ENCODE measurements around the gene WBP4.
"Not testable (repeated sequence)": the region's sequence is repeated elsewhere in the genome, so short reads cannot be mapped to it uniquely, and the experiment has no call there.

Gene WBP4, protein sequence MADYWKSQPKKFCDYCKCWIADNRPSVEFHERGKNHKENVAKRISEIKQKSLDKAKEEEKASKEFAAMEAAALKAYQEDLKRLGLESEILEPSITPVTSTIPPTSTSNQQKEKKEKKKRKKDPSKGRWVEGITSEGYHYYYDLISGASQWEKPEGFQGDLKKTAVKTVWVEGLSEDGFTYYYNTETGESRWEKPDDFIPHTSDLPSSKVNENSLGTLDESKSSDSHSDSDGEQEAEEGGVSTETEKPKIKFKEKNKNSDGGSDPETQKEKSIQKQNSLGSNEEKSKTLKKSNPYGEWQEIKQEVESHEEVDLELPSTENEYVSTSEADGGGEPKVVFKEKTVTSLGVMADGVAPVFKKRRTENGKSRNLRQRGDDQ

DNA sequence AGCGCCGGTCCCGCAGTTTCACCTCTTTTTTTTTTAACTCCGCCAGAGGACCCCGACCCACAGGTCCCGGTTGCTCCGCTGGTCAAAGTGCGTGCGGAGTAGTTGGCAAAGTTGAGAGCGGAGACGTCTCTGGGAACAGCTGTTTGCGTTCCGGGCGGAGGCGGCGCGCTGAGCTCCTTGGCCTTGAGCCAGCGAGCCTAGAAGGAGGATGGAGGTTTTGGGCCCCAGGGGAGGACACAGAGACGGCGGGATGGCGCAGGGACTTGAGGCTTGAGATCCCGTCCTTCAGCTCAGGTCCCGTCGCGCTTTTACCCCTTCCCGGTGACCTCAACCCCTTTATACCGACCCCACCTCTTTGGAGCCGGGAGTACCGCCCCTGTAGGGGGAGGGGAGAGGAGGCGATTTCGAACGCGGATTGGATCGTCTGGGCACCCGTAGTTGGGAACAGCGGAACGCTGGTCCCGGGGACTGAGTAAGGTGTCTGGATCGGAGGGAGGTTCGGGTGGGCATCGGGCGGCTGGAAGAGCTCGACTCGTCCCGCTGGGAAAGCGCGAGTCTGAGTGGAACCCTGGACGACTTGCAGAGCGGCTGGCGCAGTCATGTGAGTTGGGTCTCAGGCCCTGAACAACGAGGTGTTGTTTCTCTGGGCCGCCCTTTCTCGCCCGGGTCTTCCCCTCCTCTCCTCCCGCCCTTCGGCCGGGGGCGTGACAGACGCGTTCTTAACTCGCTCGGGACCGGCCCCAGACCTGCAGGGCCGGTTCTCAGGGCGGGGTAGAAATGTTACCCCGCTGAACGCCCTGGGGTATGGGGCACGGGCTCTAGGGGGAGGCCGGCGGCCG lies at the start of gene WBP4:
Gene WBP4, plus strand, starts transcription at position 435 of the 839 bp plus-strand sequence. Its CDS starts 165 bp downstream, at position 600.
- DNase-seq: peak; percentile 93 to 96

DNA sequence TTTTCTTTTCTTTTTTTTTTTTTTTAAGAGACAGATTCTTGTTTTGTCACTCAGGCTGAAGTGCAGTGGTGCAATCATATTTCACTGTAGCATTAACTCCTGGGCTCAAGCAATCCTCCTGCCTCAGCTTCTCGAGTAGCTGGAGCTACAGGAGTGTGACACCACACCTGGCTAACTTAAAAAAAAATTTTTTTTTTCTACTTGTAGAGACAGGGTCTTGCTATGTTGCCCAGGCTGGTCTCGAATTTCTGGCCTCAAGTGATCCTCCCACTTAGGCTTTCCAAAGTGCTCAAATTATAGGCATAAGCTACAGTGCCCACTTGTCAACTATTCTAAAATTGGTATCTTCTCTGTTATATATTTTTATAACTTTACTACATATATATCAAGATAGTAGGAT lies 48.8 kb upstream of the WBP4 start:
- DNase-seq: no peak

DNA sequence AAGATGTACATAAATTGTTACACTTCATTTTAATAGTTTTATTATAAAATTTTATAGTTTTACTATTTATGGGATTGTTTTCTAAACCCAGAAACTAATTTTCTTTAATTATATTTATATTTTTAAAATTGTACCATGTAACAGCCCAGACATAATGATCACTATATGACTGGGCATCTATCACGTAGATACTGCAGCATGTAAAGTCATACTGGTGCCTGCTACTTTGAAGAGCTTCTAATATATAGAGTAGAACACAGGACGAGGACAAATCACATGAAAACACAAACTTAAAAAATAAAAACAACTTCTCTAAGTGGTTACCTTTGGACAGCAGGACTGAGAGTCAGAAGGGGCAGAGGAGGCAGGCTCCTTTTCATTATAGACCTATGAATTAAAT lies 47.5 kb upstream of the WBP4 start:
- DNase-seq: no peak

DNA sequence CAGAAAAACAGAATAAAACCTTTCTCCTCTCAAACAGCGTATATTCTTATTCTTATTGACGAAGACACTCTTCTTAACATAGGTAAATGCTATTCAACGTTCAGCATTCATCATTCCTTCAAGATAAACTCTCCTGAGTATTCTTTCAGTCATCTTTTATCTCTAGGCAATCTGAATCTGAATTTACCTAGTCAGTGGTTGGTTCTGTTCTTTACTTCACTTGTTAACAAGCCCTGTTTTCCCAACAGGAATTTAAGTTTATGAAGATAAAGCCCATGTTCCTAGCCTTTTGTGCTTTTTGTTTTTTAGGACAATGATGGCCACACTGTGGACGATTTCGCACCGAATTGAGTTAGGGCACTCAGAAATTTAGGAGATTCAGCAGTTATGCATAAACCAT lies 45.4 kb upstream of the WBP4 start:
- no peak for DNase-seq

DNA sequence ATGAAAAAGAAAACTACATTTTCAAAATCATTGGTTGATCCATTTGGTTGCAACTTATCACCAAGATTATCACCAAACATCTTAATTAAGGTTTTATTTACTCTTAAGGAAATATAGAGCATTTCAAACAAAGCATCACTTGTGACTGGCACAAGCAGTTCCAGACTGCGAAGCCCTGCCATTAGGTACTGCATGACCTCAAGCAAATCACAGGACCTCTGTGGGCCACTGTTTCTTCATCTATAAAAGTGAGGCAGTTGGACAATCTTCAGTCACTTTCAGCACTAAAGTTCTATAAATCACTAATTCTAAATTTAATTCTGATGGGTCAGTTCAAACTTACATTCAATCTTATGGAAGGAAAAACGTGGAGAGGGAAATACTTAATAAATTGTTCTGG lies 44.1 kb upstream of the WBP4 start:
- no peak for DNase-seq

DNA sequence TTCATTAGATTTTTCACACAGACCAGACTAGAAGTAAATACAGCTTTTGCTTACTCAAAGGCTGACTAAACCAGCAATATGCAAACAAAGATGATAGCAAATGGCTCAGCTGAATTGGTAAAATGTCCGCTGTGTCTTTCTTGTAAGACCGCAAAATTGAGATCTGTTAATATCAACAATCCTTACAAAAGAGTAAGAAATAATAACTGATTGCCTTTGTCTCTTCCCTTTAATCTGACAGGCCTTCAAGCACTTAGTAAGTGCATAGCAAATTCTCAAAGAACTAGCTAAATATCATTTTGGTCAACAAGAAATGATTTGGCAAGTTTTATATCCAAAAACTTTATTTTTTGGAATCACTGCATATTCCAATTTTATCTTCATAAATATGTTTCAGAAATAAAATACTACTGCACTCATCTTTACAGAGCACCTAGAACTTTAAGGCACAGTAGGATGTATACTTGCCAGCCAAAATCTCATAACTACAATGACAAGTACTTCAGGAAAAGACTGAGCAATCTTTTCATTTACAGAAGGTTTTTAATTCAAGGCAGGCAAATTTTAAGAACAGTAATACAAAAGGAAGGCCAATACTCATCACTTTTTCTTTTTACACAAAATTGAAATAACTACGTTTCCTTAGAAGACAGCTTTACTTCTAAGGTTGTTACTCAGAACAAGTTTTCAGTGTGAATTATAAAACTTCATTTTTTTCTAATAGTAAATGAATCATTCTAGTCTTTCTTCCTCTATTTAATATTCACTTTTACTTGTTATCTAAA lies 43.3 kb upstream of the WBP4 start:
- no peak for DNase-seq

DNA sequence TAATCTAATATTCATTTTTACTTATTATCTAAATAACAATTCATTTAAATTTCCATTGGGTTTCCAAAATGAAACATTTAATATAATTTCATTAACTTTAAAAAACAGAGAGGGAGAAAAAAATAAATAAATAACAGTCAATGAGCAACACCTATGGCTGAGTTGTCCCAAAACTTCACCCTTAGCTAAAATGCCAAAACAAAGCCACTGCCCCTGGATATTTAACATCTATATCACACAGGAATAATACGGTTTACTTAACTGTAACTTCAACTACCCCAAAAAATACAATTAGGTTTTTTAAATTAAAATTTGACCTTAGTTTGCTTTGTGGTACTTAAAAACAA lies 42.7 kb upstream of the WBP4 start:
- DNase-seq: no peak

DNA sequence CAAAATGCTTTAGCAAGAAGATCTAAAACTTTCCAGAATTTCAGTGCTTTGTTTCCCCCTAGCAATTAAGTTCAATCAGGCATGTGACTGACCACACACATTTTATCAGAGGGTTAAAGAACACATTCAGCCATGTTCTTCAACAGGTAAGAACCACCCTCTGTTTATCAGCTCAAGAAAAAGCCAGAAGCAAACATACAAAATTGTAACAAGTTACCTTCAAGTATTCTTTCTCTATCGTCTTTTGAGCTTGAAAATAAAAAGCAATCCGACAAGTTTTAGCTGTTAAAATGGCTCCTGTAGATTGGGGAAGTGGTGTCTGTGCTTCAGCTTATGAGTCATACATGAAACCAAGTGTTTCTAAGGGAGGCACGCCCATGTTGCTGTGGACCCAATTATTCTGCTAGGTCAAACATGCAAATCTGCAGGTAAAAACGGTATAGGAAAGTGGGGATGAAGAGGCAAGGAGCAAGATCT lies 42.3 kb upstream of the WBP4 start, which contains the start of gene ELF1:
Gene ELF1, minus strand, starts transcription at position 306 of the 477 bp plus-strand sequence. CDS start 37,262 bp downstream, outside the sequence.
- peak in 1 of 2 experiments; percentile 2 for DNase-seq

DNA sequence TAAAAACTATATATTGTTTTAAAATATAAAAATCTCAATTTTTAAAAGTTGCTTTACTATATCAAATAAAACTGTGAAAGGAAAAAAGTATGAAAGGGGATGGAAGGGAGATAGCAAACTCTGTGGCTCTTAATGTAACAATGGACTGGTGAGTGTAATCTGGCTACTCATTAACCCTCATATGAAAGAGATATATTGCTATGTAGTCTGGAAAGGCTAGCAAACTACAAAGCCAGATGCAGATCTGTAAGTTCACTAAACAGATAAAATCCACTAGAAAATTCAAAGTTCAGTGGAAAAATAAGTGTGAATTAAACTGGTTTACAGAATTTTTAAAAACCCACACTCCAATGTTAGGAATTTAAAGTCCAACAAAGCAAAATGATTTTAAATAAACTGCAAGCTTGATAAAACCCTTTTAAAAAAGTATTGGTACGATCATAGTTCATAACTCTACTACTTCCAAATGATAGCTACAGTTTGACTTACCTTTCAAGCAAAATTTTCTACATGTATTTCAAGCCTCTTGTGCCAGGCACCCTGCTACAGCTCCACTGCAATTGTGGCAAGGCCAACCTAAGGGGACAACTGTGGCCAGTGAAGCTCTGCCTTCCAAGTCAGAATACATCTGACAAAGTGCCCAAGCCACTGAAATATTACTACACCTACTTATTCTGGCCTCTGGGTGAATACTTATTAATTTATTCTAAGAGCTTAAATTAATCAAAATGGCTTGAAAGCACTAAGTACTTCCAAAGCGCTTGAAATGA lies 41.5 kb upstream of the WBP4 start:
- DNase-seq: no peak

DNA sequence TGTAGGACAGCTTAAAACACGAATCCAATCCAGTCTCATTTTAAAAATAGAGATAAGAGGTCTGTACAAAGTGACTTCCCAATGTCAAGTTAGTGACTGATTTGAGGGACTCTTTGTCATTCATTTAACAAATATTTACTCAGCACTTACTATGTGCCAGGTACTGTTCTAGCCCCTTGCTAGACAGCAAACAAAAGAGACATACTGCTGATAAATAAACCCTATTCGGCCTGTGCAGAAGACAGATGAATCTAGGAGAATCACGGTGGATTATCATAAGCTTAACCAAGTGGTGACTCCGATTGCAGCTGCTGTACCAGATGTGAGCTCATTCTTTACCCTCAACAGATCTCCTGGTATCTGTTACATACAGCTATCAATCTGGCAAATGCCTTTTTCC lies 35.8 kb upstream of the WBP4 start:
- no peak for DNase-seq

DNA sequence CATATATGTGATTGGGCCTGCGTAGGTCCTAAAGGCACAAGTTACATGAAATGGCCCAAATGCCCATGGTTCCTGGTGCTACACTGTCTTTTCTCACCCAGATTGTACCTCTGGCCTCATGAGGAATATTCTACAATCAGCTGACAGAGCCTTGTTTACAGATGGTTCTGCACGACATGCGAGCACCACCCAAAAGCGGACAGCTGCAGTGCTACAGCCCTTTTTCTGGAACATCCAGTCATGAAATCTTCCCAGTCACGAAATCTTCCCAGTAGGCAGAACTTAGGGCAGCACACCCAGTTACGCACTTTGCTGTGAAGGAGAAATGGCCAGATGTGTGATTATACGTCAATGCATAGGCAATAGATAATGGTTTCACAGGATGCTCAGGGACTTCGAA lies 34.5 kb upstream of the WBP4 start:
- no peak for DNase-seq

DNA sequence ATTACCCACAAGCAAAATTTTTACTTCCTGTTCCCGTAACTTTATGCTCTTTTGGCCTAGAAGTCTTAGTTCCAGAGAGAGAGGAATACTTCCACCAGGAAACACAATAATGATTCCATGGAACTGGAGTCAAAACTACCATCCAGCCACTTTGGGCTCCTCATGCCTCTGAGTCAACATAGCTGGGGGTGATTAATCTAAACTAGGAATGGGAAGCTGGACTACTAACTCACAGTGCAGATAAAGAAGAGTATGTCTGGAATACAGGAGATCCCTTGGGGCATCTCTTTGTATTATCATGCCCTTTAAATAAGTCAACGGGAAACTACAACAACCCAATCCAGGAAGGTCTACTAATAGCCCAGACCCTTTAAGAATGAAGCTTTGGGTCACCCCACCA lies 33.3 kb upstream of the WBP4 start:
- no peak for DNase-seq

DNA sequence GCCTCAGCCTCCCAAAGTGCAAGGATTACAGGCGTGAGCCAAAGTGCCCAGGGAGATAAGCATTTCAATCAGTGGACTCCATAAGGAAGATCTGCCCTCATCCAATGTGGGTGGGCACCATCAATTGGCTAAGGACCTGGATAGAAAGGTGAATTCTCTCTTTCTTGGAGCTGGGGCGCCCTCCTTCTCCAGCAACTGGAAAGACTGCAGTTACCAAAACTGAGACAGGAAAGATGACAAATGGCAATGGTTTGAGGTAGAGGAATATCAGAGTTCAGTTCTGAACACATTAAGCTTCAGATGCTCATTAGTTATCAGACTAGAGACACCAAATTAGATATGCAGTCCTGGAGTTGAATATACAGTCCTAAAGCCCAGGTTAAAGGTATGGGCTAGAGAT lies 31.7 kb upstream of the WBP4 start:
- no peak for DNase-seq

DNA sequence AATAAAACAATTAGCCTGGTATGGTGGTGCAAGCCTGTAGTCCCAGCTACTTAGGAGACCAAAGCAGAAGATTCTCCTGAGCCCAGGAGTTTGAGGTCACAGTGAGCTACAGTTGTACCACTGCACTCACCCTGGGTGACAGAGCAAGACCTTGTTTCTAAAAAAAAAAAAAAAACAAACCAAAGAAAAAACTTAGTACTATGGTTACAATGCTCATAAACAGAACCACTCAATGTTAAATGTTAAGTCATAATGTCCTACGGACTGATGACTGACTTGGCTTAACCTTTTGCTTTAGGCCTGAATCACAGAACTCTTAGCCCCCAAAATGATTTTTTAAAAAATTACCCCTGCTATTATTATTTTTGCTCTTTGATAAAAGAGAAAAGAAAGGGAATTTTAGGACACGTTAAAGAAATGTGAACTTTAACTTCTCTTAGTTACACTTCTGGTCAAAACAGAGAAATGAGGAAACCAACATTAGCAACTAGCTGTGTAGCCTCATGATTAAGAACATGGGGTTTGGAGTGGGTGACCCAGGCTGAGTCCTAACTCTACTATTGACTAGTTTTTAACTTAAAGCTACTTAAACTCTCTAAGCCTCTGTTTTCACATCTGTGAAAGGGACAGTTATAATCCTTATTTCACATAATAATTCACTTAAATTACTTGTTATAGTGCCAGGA lies 28.5 kb upstream of the WBP4 start:
- DNase-seq: no peak

DNA sequence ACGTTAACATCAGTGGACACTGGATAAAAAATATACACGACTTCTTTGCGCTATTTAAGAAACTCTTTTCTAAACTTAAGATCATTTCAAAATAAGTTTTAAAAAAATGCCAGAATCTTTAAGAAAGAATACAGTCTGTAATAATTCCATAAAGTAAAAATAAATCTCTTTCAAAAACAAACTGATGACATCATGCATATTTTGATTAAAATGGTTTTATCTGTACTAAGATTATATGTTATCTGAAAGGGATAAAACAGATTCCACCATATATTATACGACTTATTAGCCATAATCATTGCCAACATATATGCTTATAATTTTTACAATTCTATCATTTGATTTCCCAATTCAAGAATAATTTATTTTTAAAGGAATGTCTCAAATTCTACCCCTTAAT lies 26.9 kb upstream of the WBP4 start:
- no peak for DNase-seq

DNA sequence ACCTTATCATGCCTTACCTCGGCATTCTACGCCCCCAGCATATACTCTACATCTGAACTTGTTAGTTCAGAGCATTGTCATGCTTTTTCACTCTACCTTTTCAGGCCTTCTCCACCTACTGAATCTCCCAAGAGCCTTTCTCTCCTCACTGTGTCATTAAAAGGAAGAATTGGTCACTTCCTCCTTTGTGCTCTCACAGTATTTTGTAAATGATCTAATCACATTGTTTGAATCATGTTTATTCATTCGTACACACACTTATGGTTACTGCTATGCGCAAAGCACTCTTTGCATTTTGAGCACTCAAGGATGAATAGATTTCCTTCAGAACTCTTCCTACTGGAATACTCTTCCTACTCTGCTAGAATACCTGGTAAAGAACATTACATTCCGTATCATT lies 26.4 kb upstream of the WBP4 start:
- DNase-seq: no peak

DNA sequence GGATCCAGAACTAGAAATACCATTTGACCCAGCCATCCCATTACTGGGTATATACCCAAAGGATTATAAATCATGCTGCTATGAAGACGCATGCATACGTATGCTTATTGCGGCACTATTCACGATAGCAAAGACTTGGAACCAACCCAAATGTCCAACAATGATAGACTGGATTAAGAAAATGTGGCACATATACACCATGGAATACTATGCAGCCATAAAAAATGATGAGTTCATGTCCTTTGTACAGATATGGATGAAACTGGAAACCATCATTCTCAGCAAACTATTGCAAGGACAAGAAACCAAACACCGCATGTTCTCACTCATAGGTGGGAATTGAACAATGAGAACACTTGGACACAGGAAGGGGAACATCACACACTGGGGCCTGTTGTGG lies 24.8 kb upstream of the WBP4 start:
- DNase-seq: not testable (repeated sequence)

DNA sequence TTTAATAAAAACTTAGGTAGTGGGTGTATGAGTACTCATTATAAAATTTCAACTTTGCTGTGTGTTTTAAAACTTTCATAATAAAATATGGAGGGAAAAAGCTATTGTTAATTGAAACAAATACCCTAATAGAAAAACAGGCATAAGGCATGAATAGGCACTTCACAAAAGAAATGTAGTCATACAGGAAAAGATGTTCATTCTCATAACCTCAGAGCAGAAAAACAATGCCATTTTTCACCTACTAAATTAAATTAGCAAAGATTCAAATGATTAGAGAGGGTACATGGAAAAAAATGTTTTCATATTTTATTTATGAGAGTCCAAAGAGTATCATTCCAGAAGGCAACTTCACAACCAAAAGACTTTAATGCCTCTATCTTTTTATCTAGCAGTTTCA lies 21.6 kb upstream of the WBP4 start:
- DNase-seq: no peak

DNA sequence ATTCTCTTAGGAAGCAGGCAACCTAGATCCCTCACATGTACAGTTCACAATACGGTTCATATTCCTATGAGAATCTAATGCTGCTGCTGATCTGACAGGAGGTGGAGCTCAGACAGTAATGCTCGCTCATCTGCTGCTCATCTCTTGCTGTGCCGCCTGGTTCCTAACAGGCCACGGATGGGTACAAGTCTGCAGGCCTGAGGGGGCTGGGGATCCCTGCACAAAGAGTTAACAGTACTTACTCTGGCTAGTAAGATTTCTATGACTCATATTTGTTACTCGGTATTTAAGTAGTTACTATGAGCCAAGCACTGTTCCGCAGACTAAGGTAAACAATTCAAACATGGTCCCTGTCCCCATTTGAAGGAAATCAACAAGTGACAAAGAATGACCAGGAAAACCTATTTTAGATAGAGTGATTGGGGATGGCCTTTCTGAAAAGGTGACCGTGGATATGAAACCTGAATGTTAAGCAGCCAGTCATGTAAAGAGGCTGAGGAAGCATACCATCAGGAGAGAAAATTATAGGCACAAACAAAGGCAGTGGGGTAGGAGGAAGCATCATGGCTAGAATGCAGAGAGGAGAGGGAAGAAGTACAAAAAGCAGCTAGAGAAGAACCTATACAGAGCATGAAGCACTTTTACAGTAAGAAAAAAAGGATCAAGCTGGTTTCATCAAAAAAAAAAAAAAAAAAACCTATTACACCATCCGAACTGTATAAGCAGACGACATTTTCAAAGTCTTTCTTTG lies 20.6 kb upstream of the WBP4 start:
- no peak for DNase-seq

DNA sequence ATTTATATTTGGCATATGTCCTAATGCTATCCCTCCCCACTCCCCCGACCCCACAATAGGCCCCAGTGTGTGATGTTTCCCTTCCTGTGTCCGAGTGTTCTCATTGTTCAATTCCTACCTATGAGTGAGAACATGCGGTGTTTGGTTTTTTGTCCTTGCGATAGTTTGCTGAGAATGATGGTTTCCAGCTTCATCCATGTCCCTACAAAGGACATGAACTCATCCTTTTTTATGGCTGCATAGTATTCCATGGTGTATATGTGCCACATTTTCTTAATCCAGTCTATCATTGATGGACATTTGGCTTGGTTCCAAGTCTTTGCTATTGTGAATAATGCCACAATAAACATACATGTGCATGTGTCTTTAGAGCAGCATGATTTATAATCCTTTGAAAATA lies 18.9 kb upstream of the WBP4 start:
- not testable (repeated sequence) for DNase-seq

DNA sequence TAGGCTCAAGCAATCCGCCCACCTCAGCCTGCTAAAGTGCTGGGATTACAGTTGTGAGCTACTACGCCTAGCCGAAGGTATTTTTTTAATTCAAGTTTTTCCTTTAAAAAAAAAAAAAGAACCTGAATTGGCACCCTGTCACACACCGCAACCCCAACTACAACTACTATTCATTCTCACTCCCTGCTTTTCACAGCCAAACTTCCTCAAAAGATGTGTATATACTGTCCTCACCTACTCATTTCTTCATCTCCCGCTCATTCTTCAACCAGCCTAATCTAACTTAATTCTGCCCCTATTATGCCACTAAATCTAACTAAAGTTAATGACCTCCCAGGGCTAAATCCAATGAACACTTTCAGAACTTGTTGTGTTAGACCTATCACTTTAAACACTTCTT lies 12.7 kb upstream of the WBP4 start:
- DNase-seq: no peak
